Measurements from ENCODE around the gene DYNC1LI1. TPM values are rescaled to one million over a fixed set of nuclear protein-coding genes. Genes with fewer than 3 reads are reported as not detected.

DYNC1LI1 gene
- total and polyA plus RNA-seq, 2 experiments from 2014 or later = 45.1 to 48.0 TPM

DNA sequence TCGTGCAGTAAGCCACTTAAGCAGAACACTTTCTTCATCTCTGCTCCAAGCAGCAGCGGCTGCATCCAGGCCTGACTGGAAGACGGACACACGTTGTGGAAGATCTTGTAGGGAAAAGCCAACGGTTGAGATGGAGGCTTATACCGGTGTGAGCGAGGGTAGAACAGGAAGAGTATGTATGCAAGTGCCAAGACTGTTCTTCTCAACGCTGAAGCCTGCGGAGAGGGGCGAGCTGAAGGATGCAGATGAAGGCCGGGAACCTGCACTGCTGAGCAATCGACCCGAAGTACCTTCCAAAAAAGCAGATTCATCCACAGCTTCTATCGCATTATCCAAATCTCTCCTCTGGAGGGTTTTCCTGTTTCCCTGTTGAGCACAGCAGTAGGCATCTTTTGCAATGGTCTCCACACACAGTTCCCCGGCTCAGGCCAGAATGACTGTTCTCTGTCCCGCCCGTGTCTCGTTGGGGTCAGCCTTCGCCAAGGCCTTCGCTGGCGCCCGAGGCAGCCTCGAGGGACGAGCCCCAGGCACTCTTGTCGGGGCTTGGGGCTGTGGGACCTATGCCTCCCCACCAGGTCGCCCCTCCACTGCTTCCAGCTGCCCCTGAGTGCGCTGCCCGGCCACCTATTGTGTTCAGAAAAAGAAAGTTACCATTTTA, 22.2 kb upstream of the DYNC1LI1 start (continued):
- TF ChIP-seq, protein P1, sequence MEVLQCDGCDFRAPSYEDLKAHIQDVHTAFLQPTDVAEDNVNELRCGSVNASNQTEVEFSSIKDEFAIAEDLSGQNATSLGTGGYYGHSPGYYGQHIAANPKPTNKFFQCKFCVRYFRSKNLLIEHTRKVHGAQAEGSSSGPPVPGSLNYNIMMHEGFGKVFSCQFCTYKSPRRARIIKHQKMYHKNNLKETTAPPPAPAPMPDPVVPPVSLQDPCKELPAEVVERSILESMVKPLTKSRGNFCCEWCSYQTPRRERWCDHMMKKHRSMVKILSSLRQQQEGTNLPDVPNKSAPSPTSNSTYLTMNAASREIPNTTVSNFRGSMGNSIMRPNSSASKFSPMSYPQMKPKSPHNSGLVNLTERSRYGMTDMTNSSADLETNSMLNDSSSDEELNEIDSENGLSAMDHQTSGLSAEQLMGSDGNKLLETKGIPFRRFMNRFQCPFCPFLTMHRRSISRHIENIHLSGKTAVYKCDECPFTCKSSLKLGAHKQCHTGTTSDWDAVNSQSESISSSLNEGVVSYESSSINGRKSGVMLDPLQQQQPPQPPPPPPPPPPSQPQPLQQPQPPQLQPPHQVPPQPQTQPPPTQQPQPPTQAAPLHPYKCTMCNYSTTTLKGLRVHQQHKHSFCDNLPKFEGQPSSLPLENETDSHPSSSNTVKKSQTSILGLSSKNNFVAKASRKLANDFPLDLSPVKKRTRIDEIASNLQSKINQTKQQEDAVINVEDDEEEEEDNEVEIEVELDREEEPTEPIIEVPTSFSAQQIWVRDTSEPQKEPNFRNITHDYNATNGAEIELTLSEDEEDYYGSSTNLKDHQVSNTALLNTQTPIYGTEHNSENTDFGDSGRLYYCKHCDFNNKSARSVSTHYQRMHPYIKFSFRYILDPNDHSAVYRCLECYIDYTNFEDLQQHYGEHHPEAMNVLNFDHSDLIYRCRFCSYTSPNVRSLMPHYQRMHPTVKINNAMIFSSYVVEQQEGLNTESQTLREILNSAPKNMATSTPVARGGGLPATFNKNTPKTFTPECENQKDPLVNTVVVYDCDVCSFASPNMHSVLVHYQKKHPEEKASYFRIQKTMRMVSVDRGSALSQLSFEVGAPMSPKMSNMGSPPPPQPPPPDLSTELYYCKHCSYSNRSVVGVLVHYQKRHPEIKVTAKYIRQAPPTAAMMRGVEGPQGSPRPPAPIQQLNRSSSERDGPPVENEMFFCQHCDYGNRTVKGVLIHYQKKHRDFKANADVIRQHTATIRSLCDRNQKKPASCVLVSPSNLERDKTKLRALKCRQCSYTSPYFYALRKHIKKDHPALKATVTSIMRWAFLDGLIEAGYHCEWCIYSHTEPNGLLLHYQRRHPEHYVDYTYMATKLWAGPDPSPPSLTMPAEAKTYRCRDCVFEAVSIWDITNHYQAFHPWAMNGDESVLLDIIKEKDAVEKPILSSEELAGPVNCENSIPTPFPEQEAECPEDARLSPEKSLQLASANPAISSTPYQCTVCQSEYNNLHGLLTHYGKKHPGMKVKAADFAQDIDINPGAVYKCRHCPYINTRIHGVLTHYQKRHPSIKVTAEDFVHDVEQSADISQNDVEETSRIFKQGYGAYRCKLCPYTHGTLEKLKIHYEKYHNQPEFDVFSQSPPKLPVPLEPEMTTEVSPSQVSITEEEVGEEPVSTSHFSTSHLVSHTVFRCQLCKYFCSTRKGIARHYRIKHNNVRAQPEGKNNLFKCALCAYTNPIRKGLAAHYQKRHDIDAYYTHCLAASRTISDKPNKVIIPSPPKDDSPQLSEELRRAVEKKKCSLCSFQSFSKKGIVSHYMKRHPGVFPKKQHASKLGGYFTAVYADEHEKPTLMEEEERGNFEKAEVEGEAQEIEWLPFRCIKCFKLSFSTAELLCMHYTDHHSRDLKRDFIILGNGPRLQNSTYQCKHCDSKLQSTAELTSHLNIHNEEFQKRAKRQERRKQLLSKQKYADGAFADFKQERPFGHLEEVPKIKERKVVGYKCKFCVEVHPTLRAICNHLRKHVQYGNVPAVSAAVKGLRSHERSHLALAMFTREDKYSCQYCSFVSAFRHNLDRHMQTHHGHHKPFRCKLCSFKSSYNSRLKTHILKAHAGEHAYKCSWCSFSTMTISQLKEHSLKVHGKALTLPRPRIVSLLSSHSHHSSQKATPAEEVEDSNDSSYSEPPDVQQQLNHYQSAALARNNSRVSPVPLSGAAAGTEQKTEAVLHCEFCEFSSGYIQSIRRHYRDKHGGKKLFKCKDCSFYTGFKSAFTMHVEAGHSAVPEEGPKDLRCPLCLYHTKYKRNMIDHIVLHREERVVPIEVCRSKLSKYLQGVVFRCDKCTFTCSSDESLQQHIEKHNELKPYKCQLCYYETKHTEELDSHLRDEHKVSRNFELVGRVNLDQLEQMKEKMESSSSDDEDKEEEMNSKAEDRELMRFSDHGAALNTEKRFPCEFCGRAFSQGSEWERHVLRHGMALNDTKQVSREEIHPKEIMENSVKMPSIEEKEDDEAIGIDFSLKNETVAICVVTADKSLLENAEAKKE (CRISPR knock-in tag; IDR thresholded peaks at IDR 0.05) = no peak
- TF ChIP-seq EZH2phosphoT487 (IDR thresholded peaks at IDR 0.05; ENCODE audit: unreplicated experiment) (no peak), NANOG (IDR thresholded peaks at IDR 0.05; ENCODE audit: borderline replicate concordance) (no peak)

DNA sequence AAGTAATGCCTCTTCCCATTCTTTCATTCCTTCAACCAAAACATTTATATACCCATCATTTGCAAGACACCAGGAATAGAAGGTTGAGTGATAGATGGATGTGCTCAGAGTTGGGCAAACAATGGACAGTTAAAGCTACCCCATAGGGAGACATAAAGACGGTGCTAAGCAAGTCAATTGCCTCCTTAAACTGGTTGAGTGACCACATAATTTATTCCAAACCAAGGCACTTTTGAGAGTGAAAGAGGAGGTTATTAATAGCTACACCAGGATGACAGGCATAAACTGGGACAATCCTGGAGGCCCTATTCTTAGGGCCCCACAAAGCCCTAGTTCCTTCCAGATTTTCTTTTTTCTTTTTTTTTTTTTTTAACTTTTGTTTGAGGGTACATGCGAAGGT, 21.4 kb upstream of the DYNC1LI1 start:
- DNase-seq (ENCODE audit: low spot score) (no peak), ATAC-seq (peak; percentile 56)
- H3K27ac Mint-ChIP-seq = no peak overlapping the region; the same call in 1 of the 2 replicates
- no peaks in the 10 kb centered on the region for H3K36me3 Mint-ChIP-seq (ENCODE audit: low read depth)
- H3K9me3 Mint-ChIP-seq = no peaks in the 10 kb centered on the region
- H3F3A ChIP-seq (replicated peaks; ENCODE audit: low read depth) = no peaks in the 10 kb centered on the region
- H2AFZ ChIP-seq = no peak overlapping the region
- H3K9me2 ChIP-seq (ENCODE audit: insufficient read depth) = no peaks in the 10 kb centered on the region
- no peaks in the 10 kb centered on the region for H3K36me3 ChIP-seq (ENCODE audit: insufficient read depth)
- no peaks in the 10 kb centered on the region for H3K79me2 ChIP-seq (replicated peaks; ENCODE audit: insufficient read depth)
- no peak overlapping the region for H3K27ac ChIP-seq (ENCODE audit: low read depth)
- no peaks in the 10 kb centered on the region for H4K20me1 ChIP-seq (replicated peaks; ENCODE audit: insufficient read depth)
- peaks cover 7% of the 10 kb centered on the region for H3K27me3 Mint-ChIP-seq (ENCODE audit: insufficient read depth, low read depth, poor library complexity)
- peaks cover 31% of the 10 kb centered on the region for H3K4me1 ChIP-seq (ENCODE audit: insufficient read depth)
- peak overlapping the region; percentile 4; the same call in 1 of the 2 replicates for H3K4me3 ChIP-seq
- TF ChIP-seq, protein P2, sequence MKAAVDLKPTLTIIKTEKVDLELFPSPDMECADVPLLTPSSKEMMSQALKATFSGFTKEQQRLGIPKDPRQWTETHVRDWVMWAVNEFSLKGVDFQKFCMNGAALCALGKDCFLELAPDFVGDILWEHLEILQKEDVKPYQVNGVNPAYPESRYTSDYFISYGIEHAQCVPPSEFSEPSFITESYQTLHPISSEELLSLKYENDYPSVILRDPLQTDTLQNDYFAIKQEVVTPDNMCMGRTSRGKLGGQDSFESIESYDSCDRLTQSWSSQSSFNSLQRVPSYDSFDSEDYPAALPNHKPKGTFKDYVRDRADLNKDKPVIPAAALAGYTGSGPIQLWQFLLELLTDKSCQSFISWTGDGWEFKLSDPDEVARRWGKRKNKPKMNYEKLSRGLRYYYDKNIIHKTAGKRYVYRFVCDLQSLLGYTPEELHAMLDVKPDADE (IDR thresholded peaks at IDR 0.05) = no peak
- TF ChIP-seq NANOG (IDR thresholded peaks at IDR 0.05; ENCODE audit: borderline replicate concordance) = peak; percentile 72
- H3K27me3 ChIP-seq (ENCODE audit: insufficient read depth) = 0 out of 2 replicates have a peak, but pooled peaks cover 8% of the 10 kb centered on the region
- H3K4me2 ChIP-seq = peak overlapping the region; percentile 43
- peaks cover 35% of the 10 kb centered on the region for H3K4me1 Mint-ChIP-seq
- no peak overlapping the region for H3K4me3 Mint-ChIP-seq

Data from GM23338 (cell line).